Hepatocyte (in vitro differentiated cells): ENCODE results near the gene LENEP. TPM values are rescaled to one million over a fixed set of nuclear protein-coding genes. Genes with fewer than 3 reads are reported as not detected.

Source experiments
- DNase-seq: peaks from one replicate; pipeline ENCODE4 v3.0.0-alpha.2; 2016; ENCODE audit warnings: low spot score
- H2AFZ ChIP-seq: fragments of 200-600 bp; sonication (generic); 2 replicates; pipeline ENCODE4 v1.6.0; 2016; ENCODE audit warnings: antibody characterized with exemption, mild to moderate bottlenecking
- H3K27ac ChIP-seq: fragments of 200-600 bp; sonication (generic); 2 replicates; pipeline ENCODE4 v1.5.1; 2016; ENCODE audit warnings: mild to moderate bottlenecking
- H3K27me3 ChIP-seq: fragments of 200-600 bp; sonication (generic); 2 replicates; pipeline ENCODE4 v1.6.1; 2016
- H3K36me3 ChIP-seq: fragments of 200-600 bp; sonication (generic); replicated peaks from 2 replicates; pipeline ENCODE4 v1.5.1; 2016; ENCODE audit warnings: low read depth; ENCODE audit not compliant: insufficient read depth
- H3K4me1 ChIP-seq: fragments of 200-600 bp; sonication (generic); 2 replicates; pipeline ENCODE4 v1.5.1; 2016; ENCODE audit warnings: mild to moderate bottlenecking, moderate library complexity; ENCODE audit not compliant: insufficient read depth
- H3K4me2 ChIP-seq: fragments of 200-600 bp; sonication (generic); 2 replicates; pipeline ENCODE4 v1.6.0; 2016
- H3K4me3 ChIP-seq: fragments of 200-600 bp; sonication (generic); 2 replicates; pipeline ENCODE4 v1.5.1; 2016; ENCODE audit warnings: mild to moderate bottlenecking
- H3K79me2 ChIP-seq: fragments of 200-600 bp; sonication (generic); 2 replicates; pipeline ENCODE4 v1.6.0; 2017; ENCODE audit warnings: mild to moderate bottlenecking
- H3K9me2 ChIP-seq: fragments of 200-600 bp; sonication (generic); replicated peaks from 2 replicates; pipeline ENCODE4 v1.6.0; 2017; ENCODE audit warnings: mild to moderate bottlenecking; ENCODE audit not compliant: insufficient read depth
- H3K9me3 ChIP-seq: fragments of 200-600 bp; sonication (generic); 2 replicates; pipeline ENCODE4 v1.5.1; 2016; ENCODE audit warnings: low read depth, mild to moderate bottlenecking
- H4K20me1 ChIP-seq: fragments of 200-600 bp; sonication (generic); 2 replicates; pipeline ENCODE4 v1.6.0; 2016; ENCODE audit warnings: mild to moderate bottlenecking; ENCODE audit not compliant: insufficient read depth, poor library complexity, severe bottlenecking
- CTCF ChIP-seq: fragments of 200-600 bp; sonication (generic); IDR thresholded peaks from 2 replicates; pipeline ENCODE4 v1.5.1; 2016; ENCODE audit warnings: antibody characterized with exemption, mild to moderate bottlenecking; ENCODE audit not compliant: poor library complexity
- EZH2 ChIP-seq: fragments of 200-600 bp; sonication (generic); IDR thresholded peaks from 2 replicates; pipeline ENCODE4 v1.6.1; 2016; ENCODE audit warnings: antibody characterized with exemption, mild to moderate bottlenecking, borderline replicate concordance
- EZH2phosphoT487 ChIP-seq: fragments of 200-600 bp; sonication (generic); IDR thresholded peaks from one replicate; pipeline ENCODE4 v1.6.1; 2018; ENCODE audit warnings: antibody characterized with exemption, mild to moderate bottlenecking, low read depth, moderate library complexity; ENCODE audit not compliant: unreplicated experiment, severe bottlenecking
- WGBS: methylation state at CpG from one replicate; pipeline ENCODE4 v1.1.6; 2016; ENCODE audit warnings: low lambda C conversion rate; ENCODE audit errors: missing lambda C conversion rate; 5-methylcytosine and 5-hydroxymethylcytosine counted together
- polyA plus RNA-seq: library from polyadenylated mRNA; unstranded; fragments of >200 nt; fragmentation: Nextera tagmentation; extraction: Ambion mirVana; gene quantifications from 2 replicates; pipeline ENCODE4 v1.2.1, GENCODE V29; 2016
- total RNA-seq: library from RNA; depleted of rRNA; stranded (reverse); fragments of >200 nt; gene quantifications from 2 replicates; pipeline ENCODE4 v1.2.3, GENCODE V29; 2014

Gene LENEP
- total and polyA plus RNA-seq, 2 experiments from 2014 or later = not detected

GRCh38 chr1:155037851-155038441 is 44.6 kb downstream of the LENEP start:
- no peak for DNase-seq
- H3K79me2 ChIP-seq = no peaks in the 10 kb centered on the region
- H3K36me3 ChIP-seq = no peaks in the 10 kb centered on the region
- no peak for TF ChIP-seq EZH2phosphoT487
- no peak for TF ChIP-seq CTCF
- no peak for TF ChIP-seq EZH2
- no peaks in the 10 kb centered on the region for H3K9me2 ChIP-seq
- 89% methylated on average over 6 of the region's 6 CpGs for WGBS
- no peak overlapping the region for H3K4me3 ChIP-seq
- H4K20me1 ChIP-seq = no peaks in the 10 kb centered on the region
- no peaks in the 10 kb centered on the region for H3K27me3 ChIP-seq
- H3K27ac ChIP-seq = peak overlapping the region; percentile 27
- peaks cover 5% of the 10 kb centered on the region for H3K4me1 ChIP-seq
- no peaks in the 10 kb centered on the region for H3K9me3 ChIP-seq
- H2AFZ ChIP-seq = no peak overlapping the region
- H3K4me2 ChIP-seq = no peak overlapping the region

- DNase-seq = peak; percentile 80
- Histone ChIP-seq H2AFZ (no peak overlapping the region), H3K36me3 (no peaks in the 10 kb centered on the region), H3K4me2 (no peak overlapping the region), H3K9me2 (no peaks in the 10 kb centered on the region), H3K27ac (peak overlapping the region; percentile 14), H4K20me1 (no peaks in the 10 kb centered on the region), H3K27me3 (no peaks in the 10 kb centered on the region), H3K79me2 (no peaks in the 10 kb centered on the region), H3K9me3 (no peaks in the 10 kb centered on the region), H3K4me3 (no peak overlapping the region), H3K4me1 (peaks cover 5% of the 10 kb centered on the region)
- no peak for TF ChIP-seq CTCF
- TF ChIP-seq EZH2 = no peak
- no peak for TF ChIP-seq EZH2phosphoT487
- 41% methylated on average over 8 of the region's 8 CpGs for WGBS
These were observed 45.4 kb downstream of the LENEP start for GRCh38 chr1:155038602-155039307.

- Histone ChIP-seq H4K20me1 (no peaks in the 10 kb centered on the region), H3K4me3 (no peak overlapping the region), H2AFZ (no peak overlapping the region), H3K9me3 (no peaks in the 10 kb centered on the region), H3K9me2 (no peaks in the 10 kb centered on the region), H3K79me2 (no peaks in the 10 kb centered on the region), H3K27me3 (no peaks in the 10 kb centered on the region), H3K4me1 (peaks cover 5% of the 10 kb centered on the region), H3K4me2 (no peak overlapping the region), H3K27ac (no peak overlapping the region), H3K36me3 (no peaks in the 10 kb centered on the region)
- no peak for DNase-seq
- TF ChIP-seq EZH2 = no peak
- TF ChIP-seq EZH2phosphoT487 = no peak
- no peak for TF ChIP-seq CTCF
- 78% methylated on average over 4 of the region's 4 CpGs for WGBS
These were observed 45.9 kb downstream of the LENEP start for GRCh38 chr1:155039308-155039669.
